ENCODE measurements around the gene RRP1B.

The RRP1B gene

GRCh38 chr21:43739621-43740435 lies 80.5 kb downstream of the RRP1B start:
- DNase-seq (ENCODE audit: low read depth in 1 of 2, low spot score in 1 of 2): no peak

GRCh38 chr21:43740497-43741156 lies 81.3 kb downstream of the RRP1B start:
- no peak for DNase-seq (ENCODE audit: low read depth in 1 of 2, low spot score in 1 of 2)

DNA sequence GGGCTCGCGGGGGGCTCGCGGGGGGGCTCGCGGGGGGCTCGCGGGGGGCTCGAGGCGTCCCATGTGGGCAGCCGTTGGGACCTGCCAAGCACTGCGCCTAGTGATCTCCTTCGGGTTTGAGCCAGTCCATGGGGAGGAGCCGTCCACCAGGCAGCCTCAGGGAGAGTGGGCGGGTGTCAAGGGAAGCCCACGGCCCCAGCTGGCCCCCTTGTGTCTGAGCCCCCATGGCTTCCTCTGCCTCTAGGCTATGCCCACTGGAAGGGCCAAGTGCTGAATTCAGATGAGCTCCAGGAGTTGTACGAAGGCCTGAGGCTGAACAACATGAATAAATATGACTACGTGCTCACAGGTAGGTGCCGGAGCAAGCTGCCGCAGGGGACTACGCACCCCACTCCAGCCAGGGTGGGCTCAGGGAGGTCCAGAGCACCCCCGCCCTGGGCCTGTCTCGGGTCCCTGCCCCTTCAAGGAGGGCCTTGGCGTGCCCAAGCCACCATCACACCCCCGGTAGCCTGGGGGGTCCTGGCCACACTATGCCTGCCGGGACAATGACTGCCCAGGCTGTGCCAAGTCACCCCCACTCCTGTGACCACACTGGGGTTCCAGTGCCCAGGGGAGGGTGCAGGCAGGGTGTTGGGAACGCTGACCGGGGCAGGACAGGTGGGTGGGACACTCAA lies 82.2 kb downstream of the RRP1B start:
- DNase-seq (ENCODE audit: low read depth in 1 of 2, low spot score in 1 of 2): no peak

DNA sequence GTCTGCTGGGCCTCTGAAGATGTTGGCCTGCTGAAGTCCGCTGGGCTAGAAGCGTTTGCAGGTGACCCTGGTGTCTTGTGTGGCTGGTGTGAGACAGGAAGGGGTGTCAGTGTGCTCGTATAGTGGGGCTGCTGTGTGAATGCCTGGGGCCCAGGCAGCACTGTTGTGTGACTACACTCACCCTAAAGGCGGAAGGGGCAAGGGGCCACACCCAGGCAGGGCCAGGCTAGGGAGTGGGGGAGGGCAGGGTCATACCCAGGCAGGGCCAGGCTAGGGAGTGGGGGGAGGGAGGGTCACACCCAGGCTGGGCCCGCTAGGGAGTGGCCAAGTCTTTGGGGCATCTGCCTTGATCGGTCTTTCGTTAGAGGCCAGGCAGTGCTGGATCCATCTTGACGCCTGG lies 84.6 kb downstream of the RRP1B start:
- no peak for DNase-seq (ENCODE audit: low read depth in 1 of 2, low spot score in 1 of 2)

- no peak for DNase-seq (ENCODE audit: low read depth in 1 of 2, low spot score in 1 of 2)
These were observed 85.4 kb downstream of the RRP1B start for GRCh38 chr21:43744725-43745124.
